GM18505 (cell line): ENCODE measurements around the gene ELF5.

Experiments used
- ATAC-seq: cut with Tn5 transposase; IDR thresholded peaks from one replicate; pipeline ENCODE4 v1.9.1; 2021; ENCODE audit not compliant: unreplicated experiment
- POLR2A ChIP-seq: IDR thresholded peaks from 4 replicates; pipeline ENCODE4 v1.6.1; 2011; ENCODE audit warnings: borderline replicate concordance; ENCODE audit not compliant: insufficient read depth, insufficient read length; ENCODE audit errors: extremely low read depth

The ELF5 gene

DNA sequence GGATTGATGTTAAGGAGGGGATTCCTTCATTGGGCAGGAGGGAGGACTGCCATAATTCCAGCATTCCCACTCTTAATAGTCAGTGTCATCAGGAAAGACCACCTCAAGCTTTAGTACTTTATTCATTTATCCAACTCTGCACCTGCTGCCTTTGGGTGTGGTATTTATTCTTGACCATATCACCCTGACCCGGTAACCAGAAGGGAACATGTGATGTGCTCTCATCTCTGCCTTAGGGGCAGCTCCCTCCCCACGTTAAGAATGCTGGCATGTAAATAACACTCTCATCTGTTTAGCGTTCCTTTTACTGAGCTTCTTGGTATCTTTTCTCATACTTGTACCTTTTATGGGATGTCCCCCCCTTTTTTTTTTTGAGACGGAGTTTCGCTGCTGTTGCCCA, 67.2 kb downstream of the ELF5 start:
- no peak for ATAC-seq
- TF ChIP-seq POLR2A: no peak

DNA sequence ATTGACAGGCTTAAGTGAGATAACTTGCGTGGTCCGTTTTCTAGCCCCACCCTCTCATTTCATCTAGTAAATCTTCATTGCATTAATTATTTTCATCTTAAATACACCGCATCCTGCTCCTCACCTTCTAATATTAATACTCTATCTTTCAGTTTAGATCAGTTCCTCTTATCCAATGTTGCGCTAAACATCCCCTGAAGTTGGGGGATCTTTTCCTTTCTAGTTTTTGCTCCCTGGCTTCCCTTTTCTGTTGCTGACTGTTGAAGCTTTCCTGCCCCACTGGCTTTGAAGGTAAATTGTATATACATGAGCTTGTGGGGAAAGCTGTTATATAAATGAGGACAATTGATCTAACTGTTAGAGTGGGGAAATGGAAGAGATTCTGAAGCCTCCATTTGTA, 67.6 kb downstream of the ELF5 start:
- ATAC-seq: no peak
- TF ChIP-seq POLR2A: no peak

DNA sequence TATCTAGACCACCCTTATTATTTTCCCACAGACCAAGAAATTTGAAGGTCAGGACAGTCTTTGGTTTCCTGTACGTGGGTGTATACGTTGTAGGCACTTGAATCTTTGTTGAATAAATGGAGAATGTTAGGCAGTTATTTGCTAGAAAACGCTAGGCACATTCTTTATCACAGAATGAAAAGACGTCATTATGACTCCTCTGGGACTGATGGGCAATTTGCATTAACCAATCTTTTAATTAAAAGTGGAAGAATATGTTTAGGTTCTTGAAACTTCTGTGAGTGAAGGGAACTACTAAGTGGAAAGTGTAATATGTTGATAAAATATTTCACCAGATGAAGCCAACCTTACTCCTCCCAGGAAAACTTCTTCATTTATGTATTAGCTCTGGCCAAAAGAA, 69.2 kb downstream of the ELF5 start:
- no peak for TF ChIP-seq POLR2A

DNA sequence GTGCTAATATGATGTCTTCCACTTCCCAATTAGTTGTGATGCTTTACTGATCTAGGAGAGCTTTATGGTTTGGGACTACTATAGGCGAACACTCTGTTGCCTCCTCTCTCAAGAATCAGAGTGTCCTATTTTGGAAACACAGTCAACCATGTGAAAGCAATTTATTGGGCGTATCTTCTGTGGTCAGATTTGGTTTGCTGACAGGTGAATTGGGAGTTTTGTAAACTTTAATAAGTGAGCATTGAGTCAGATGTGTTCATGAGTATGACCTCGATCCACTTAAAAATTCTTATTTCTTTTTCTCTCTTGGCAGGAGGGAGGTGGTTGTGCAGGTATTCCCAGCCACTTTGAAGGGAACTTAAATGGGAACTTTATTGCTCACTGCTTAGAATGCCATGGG, 70.5 kb downstream of the ELF5 start:
- no peak for TF ChIP-seq POLR2A
- no peak for ATAC-seq

More for the DNA sequence above, 69.2 kb downstream of the ELF5 start:
- ATAC-seq: no peak

DNA sequence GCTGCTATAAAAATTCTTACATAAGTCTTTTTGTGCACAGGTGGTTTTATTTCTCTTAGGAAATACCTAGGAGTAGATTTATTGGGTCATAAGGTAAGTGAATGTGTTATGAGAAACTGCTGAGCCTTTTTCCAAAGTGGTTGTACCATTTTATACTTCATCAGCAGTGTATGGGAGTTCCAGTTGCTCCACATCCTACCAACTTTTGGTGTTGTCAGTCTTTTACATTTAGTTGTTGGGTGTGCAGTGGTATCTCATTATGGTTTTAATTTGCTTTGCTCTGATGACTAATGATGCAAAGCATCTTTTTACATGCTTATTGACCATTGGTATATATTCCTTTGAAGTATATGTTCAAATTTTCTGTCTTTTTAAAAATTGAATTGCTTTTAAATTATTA, 71.8 kb downstream of the ELF5 start:
- no peak for ATAC-seq
- no peak for TF ChIP-seq POLR2A

DNA sequence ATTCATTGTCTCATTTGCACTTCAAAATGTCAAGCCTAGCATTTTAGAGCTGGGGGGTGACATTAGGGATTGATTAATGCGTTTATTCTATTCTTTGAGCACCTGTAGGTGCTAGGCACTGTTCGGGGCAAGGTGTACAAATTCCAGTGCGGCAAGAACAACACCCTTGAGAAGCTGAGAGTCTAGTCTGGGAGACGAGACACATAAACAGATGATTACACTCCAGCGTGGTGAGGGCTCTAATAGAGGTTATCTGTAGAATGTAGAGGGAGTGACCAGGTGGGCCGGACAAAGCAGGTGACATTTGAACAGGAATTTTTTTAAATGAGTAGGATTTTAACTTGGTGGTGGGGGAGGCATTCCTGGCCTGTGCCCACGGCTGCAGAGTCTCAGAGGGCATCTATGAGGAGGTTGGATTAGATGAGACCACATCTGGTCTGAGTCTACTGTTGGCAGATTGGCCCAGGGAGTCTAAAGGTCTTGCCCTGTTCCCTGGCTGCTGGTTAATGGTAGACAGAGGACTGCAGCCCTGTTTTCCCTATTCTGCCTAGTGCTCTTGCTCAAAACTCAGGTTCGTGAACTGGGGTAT, 73.9 kb downstream of the ELF5 start:
- no peak for ATAC-seq
- no peak for TF ChIP-seq POLR2A

- peak; percentile 97 for ATAC-seq
- peak; percentile 82 for TF ChIP-seq POLR2A
Observed at GRCh38 chr11:34438529-34439507, 74.8 kb downstream of the ELF5 start, which contains the start of gene CAT. TSS of gene CAT (plus strand) at chr11:34438934. CDS start at chr11:34439014, 80 bp downstream.

- no peak for ATAC-seq
- no peak for TF ChIP-seq POLR2A
Observed at GRCh38 chr11:34437224-34438125, 76.1 kb downstream of the ELF5 start.

- TF ChIP-seq POLR2A: no peak
- no peak for ATAC-seq
Observed at GRCh38 chr11:34433899-34434298, 79.7 kb downstream of the ELF5 start.

DNA sequence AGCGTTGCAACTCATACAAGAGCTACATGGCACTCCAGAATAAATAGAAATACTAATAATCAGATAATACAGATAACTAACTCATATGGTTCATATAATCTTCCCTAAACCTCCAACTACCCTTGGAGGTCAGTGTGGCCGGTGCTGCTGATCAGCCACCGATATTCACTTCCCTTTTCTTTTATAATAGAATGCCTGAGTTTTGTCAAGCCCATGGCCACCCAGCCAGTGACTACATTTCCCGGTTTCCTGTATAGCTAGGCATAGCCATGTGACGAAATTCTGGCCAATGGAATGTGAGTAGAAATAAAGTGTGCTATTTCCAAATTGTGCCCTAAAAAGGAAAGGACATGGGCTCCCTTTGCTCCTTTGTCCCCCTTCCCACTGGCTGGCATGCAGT, 80.8 kb downstream of the ELF5 start:
- no peak for ATAC-seq
- no peak for TF ChIP-seq POLR2A

GRCh38 chr11:34431979-34432378, 81.6 kb downstream of the ELF5 start:
- no peak for TF ChIP-seq POLR2A
- no peak for ATAC-seq
